ENCODE data around the gene DENND4A.
"Not testable (repeated sequence)": the region's sequence is repeated elsewhere in the genome, so short reads cannot be mapped to it uniquely, and the experiment has no call there.

DENND4A gene

GRCh38 chr15:65787260-65787659 is 4.8 kb downstream of the DENND4A start:
- DNase-seq: no peak

GRCh38 chr15:65785151-65785550 is 6.9 kb downstream of the DENND4A start:
- DNase-seq: no peak

- no peak for DNase-seq
These were observed 8.2 kb downstream of the DENND4A start for GRCh38 chr15:65783872-65784271.

- DNase-seq: no peak
These were observed 10.0 kb downstream of the DENND4A start for GRCh38 chr15:65782096-65782495.

GRCh38 chr15:65778701-65779100 is 13.4 kb downstream of the DENND4A start:
- DNase-seq: not testable (repeated sequence)

- DNase-seq: peak; percentile 40
These were observed 13.8 kb downstream of the DENND4A start for GRCh38 chr15:65778269-65778668.

GRCh38 chr15:65777843-65778242 is 14.2 kb downstream of the DENND4A start:
- DNase-seq: no peak

- no peak for DNase-seq
These were observed 15.0 kb downstream of the DENND4A start for GRCh38 chr15:65777053-65777452.

- DNase-seq: no peak
These were observed 18.5 kb downstream of the DENND4A start for GRCh38 chr15:65773386-65774111.

- peak; percentile 31 for DNase-seq
These were observed 19.2 kb downstream of the DENND4A start for GRCh38 chr15:65772930-65773329.

GRCh38 chr15:65771870-65772269 is 20.2 kb downstream of the DENND4A start:
- no peak for DNase-seq

GRCh38 chr15:65769482-65769881 is 22.6 kb downstream of the DENND4A start:
- no peak for DNase-seq

GRCh38 chr15:65767895-65768294 is 24.2 kb downstream of the DENND4A start:
- peak; percentile 42 for DNase-seq

- DNase-seq: no peak
These were observed 24.9 kb downstream of the DENND4A start for GRCh38 chr15:65767264-65767595.

GRCh38 chr15:65766422-65767263 is 25.4 kb downstream of the DENND4A start:
- no peak for DNase-seq

- DNase-seq: no peak
These were observed 27.0 kb downstream of the DENND4A start for GRCh38 chr15:65765106-65765505.

- no peak for DNase-seq
These were observed 28.9 kb downstream of the DENND4A start for GRCh38 chr15:65762914-65763787.

GRCh38 chr15:65762399-65762798 is 29.7 kb downstream of the DENND4A start:
- DNase-seq: no peak

GRCh38 chr15:65761210-65761926 is 30.7 kb downstream of the DENND4A start:
- peak; percentile 32 for DNase-seq

GRCh38 chr15:65759441-65759840 is 32.7 kb downstream of the DENND4A start:
- DNase-seq: no peak

- no peak for DNase-seq
These were observed 33.9 kb downstream of the DENND4A start for GRCh38 chr15:65758242-65758641.

- DNase-seq: no peak
These were observed 34.8 kb downstream of the DENND4A start for GRCh38 chr15:65757256-65757655.

Measured in CD4-positive, alpha-beta T cell treated with Interleukin-10 for 1 hour (primary cell).